ENCODE results near the gene MAU2. TPM values are rescaled to one million over a fixed set of nuclear protein-coding genes. Genes with fewer than 3 reads are reported as not detected.

The MAU2 gene
- total RNA-seq, 1 donor from 2014 or later: 45.4 TPM

DNA sequence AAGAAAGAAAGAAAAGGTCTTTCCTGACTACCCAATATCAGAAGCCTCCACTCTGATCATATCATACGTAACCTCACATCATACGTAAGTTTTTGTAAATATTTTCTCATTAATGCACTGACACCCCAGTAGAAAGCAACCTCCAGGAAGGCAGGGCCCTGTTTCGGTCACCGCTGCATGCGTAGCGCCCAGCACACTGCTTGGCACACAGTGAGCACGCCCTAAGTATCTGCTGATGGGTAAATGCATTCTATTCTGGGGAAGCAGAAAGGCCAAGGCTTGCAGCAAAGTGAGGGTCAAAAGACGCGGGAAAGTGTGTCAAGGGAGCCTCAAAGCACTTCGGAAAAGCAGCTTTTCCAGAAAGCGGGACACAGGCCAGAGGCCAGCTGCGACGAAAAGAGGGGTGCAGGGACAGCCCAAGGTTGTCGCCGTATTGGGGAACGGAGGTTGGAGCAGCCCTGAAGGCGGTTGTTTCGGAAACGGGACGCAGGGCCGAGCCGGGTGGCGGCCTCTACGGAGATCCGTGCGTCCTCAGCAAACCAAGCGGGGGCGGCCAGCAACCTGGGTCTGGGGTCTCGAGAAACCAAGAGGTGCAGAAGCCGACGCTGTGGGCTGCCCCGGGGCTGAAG is 783 bp upstream of the MAU2 start:
- Mint-ChIP-seq H3K4me1 (ENCODE audit: low read depth) (peaks cover 28% of the 10 kb centered on the region), H3K27me3 (ENCODE audit: low read depth) (no peaks in the 10 kb centered on the region), H3K9me3 (ENCODE audit: low read depth) (no peaks in the 10 kb centered on the region), H3K27ac (ENCODE audit: unreplicated experiment) (peak overlapping the region; percentile 99), H3K36me3 (ENCODE audit: low read depth) (peaks cover 14% of the 10 kb centered on the region), H3K4me3 (ENCODE audit: unreplicated experiment) (peak overlapping the region; percentile 95)
- no peak for DNase-seq (ENCODE audit: low spot score)
- TF ChIP-seq, protein P1, sequence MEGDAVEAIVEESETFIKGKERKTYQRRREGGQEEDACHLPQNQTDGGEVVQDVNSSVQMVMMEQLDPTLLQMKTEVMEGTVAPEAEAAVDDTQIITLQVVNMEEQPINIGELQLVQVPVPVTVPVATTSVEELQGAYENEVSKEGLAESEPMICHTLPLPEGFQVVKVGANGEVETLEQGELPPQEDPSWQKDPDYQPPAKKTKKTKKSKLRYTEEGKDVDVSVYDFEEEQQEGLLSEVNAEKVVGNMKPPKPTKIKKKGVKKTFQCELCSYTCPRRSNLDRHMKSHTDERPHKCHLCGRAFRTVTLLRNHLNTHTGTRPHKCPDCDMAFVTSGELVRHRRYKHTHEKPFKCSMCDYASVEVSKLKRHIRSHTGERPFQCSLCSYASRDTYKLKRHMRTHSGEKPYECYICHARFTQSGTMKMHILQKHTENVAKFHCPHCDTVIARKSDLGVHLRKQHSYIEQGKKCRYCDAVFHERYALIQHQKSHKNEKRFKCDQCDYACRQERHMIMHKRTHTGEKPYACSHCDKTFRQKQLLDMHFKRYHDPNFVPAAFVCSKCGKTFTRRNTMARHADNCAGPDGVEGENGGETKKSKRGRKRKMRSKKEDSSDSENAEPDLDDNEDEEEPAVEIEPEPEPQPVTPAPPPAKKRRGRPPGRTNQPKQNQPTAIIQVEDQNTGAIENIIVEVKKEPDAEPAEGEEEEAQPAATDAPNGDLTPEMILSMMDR (IDR thresholded peaks at IDR 0.05): no peak

DNA sequence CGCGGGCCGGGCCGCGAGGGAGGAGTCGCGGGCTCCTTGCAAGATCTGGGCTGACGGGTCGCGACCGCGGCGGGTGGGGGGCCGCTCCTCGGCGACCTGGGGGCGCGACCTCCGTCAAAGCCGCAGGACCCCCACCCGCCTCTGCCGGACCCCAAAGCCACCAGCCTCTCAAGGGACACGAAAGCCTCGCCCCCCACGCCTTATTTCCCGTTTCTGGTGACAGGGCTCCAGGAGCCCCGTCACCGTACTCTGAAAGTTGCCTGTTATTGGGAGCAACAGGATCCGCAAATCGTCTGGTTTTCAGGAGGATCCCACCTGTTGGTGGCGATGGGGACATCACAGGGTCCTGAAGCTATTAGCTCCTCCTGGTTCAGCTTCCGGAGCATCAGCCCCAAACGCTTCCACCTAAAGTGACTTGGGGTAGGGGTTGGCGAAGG is 530 bp downstream of the MAU2 start:
- no peaks in the 10 kb centered on the region for H3K9me3 Mint-ChIP-seq (ENCODE audit: low read depth)
- H3K27ac Mint-ChIP-seq (ENCODE audit: unreplicated experiment): peak overlapping the region; percentile 79
- peaks cover 28% of the 10 kb centered on the region for H3K4me1 Mint-ChIP-seq (ENCODE audit: low read depth)
- TF ChIP-seq, protein P1 (IDR thresholded peaks at IDR 0.05): peak; percentile 6
- H3K27me3 Mint-ChIP-seq (ENCODE audit: low read depth): no peaks in the 10 kb centered on the region
- H3K4me3 Mint-ChIP-seq (ENCODE audit: unreplicated experiment): peak overlapping the region; percentile 95
- H3K36me3 Mint-ChIP-seq (ENCODE audit: low read depth): peaks cover 17% of the 10 kb centered on the region
- no peak for DNase-seq (ENCODE audit: low spot score)

DNA sequence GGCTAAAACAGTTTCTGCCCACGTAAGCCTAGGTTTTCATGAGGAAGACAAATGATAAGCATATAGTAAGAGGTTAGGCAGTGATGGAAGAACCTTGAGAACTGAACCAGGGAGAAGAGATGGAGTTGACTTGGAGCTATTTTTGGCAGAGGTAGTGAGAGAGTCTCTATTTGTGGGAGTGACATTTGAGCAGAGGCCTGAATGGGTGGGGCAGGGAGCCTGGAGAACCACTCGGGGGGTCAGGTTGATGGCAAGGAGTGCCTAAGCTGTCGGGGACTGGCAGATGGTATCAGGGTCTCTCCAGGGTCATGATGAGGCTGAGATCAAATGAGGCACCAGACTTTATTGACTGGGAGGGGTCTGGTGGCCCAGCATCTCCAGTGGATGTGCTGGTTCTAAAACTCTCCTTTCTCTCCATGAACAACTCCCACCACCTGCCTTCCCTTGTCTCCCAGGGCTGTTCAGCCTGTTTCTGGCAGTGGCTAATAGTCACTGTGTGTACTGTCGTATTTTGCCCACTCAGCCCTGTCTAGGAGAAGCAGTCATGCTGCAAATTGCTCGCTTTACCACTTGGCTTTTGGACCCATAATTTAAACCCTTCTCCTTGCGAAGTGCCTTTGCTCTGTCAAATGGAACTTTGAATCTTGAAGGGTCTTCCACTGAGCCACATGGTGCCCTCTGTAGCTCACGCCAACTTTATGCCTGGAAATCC is 3.6 kb downstream of the MAU2 start:
- no peak overlapping the region for H3K27ac Mint-ChIP-seq (ENCODE audit: unreplicated experiment)
- peaks cover 22% of the 10 kb centered on the region for H3K36me3 Mint-ChIP-seq (ENCODE audit: low read depth)
- TF ChIP-seq, protein P1 (IDR thresholded peaks at IDR 0.05): no peak
- no peaks in the 10 kb centered on the region for H3K27me3 Mint-ChIP-seq (ENCODE audit: low read depth)
- H3K4me1 Mint-ChIP-seq (ENCODE audit: low read depth): peaks cover 23% of the 10 kb centered on the region
- H3K9me3 Mint-ChIP-seq (ENCODE audit: low read depth): no peaks in the 10 kb centered on the region
- H3K4me3 Mint-ChIP-seq (ENCODE audit: unreplicated experiment): no peak overlapping the region
- DNase-seq (ENCODE audit: low spot score): no peak

DNA sequence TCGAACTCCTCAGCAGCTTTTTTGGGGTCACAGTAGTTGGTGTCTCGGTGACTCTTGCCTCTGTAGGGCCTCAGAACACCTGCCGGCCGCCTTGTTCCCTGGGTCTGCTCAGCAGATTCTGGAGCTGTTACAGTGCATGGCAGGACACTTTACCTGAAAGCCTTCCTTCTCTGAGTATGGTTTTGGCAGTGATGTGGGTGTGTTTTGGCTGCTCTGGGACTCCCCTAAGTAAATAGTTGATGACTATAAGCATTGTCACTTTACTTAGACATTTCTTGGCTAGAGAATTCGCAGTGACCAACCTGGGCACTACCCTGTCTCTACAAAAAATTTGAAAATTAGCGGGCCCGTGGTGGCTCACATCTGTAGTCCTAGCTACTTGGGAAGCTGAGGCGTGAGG is 7.0 kb downstream of the MAU2 start:
- H3K27me3 Mint-ChIP-seq (ENCODE audit: low read depth): no peaks in the 10 kb centered on the region
- H3K4me1 Mint-ChIP-seq (ENCODE audit: low read depth): peaks cover 5% of the 10 kb centered on the region
- H3K36me3 Mint-ChIP-seq (ENCODE audit: low read depth): peaks cover 27% of the 10 kb centered on the region
- no peaks in the 10 kb centered on the region for H3K9me3 Mint-ChIP-seq (ENCODE audit: low read depth)
- no peak overlapping the region for H3K4me3 Mint-ChIP-seq (ENCODE audit: unreplicated experiment)
- no peak overlapping the region for H3K27ac Mint-ChIP-seq (ENCODE audit: unreplicated experiment)
- TF ChIP-seq, protein P1 (IDR thresholded peaks at IDR 0.05): no peak
- no peak for DNase-seq (ENCODE audit: low spot score)

DNA sequence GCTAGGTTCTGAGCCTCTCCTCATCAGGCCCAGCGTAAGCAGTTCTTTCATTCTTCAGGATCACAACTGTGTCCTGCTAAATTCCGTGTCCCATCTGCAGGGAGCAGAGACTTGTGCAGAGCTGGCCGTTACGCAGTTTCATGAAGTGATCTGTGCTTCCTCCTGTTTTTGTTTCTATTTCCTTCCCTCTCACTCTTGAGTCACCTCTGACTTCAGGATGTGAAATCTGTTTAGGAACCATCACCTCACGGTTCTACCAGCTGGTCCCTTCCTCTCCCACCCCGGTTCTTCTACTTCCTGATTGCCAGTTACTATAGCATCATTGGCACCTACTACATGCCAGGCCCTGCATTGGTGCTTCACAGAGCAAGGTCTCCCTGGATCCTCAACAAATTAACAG is 8.5 kb downstream of the MAU2 start:
- TF ChIP-seq, protein P1 (IDR thresholded peaks at IDR 0.05): no peak
- no peaks in the 10 kb centered on the region for H3K9me3 Mint-ChIP-seq (ENCODE audit: low read depth)
- peaks cover 20% of the 10 kb centered on the region for H3K36me3 Mint-ChIP-seq (ENCODE audit: low read depth)
- no peak overlapping the region for H3K4me3 Mint-ChIP-seq (ENCODE audit: unreplicated experiment)
- no peaks in the 10 kb centered on the region for H3K27me3 Mint-ChIP-seq (ENCODE audit: low read depth)
- peak overlapping the region; percentile 8 for H3K27ac Mint-ChIP-seq (ENCODE audit: unreplicated experiment)
- DNase-seq (ENCODE audit: low spot score): no peak
- H3K4me1 Mint-ChIP-seq (ENCODE audit: low read depth): peaks cover 5% of the 10 kb centered on the region
